Neural progenitor cell (in vitro differentiated cells): ENCODE data around the gene SLC48A1. TPM values are rescaled to one million over a fixed set of nuclear protein-coding genes. Genes with fewer than 3 reads are reported as not detected.

Experiments
- DNase-seq: peaks from one replicate; pipeline ENCODE4 v3.0.0-alpha.2; 2016; ENCODE audit warnings: low spot score
- H2AFZ ChIP-seq: fragments of 200-600 bp; sonication (generic); replicated peaks from 2 replicates; pipeline ENCODE4 v1.6.1; 2016; ENCODE audit warnings: antibody characterized with exemption
- H3F3A ChIP-seq: fragments of 200-600 bp; sonication (generic); 2 replicates; pipeline ENCODE4 v1.6.1; 2016; ENCODE audit warnings: antibody characterized with exemption, low read depth
- H3K27ac ChIP-seq: fragments of 200-600 bp; sonication (generic); 2 replicates; pipeline ENCODE4 v1.5.1; 2016; ENCODE audit warnings: mild to moderate bottlenecking
- H3K27me3 ChIP-seq: fragments of 200-600 bp; sonication (generic); 2 replicates; pipeline ENCODE4 v1.6.1; 2016; ENCODE audit warnings: mild to moderate bottlenecking, moderate library complexity
- H3K36me3 ChIP-seq: fragments of 200-600 bp; sonication (generic); 2 replicates; pipeline ENCODE4 v1.5.1; 2016
- H3K4me1 ChIP-seq: fragments of 200-600 bp; sonication (generic); 2 replicates; pipeline ENCODE4 v1.6.1; 2016; ENCODE audit warnings: mixed run types
- H3K4me2 ChIP-seq: fragments of 200-600 bp; sonication (generic); 2 replicates; pipeline ENCODE4 v1.6.1; 2016
- H3K4me3 ChIP-seq: fragments of 200-600 bp; sonication (generic); 2 replicates; pipeline ENCODE4 v1.5.1; 2016
- H3K79me2 ChIP-seq: fragments of 200-600 bp; sonication (generic); 2 replicates; pipeline ENCODE4 v1.6.1; 2016; ENCODE audit warnings: low read depth
- H3K9ac ChIP-seq: fragments of 200-600 bp; sonication (generic); 2 replicates; pipeline ENCODE4 v1.6.1; 2016
- H3K9me3 ChIP-seq: fragments of 200-600 bp; sonication (generic); 2 replicates; pipeline ENCODE4 v1.5.1; 2016; ENCODE audit warnings: low read depth
- H4K20me1 ChIP-seq: fragments of 200-600 bp; sonication (generic); 2 replicates; pipeline ENCODE4 v1.6.1; 2016; ENCODE audit warnings: low read depth
- H3K27ac Mint-ChIP-seq: 3 replicates; pipeline ENCODE4 v1.8.0; 2021; ENCODE audit warnings: mixed read lengths
- H3K27me3 Mint-ChIP-seq: 2 replicates; pipeline ENCODE4 v1.8.0; 2022; ENCODE audit warnings: low read depth, mild to moderate bottlenecking, inconsistent platforms, moderate library complexity, mixed read lengths; ENCODE audit not compliant: insufficient read depth
- H3K36me3 Mint-ChIP-seq: 3 replicates; pipeline ENCODE4 v1.8.0; 2021; ENCODE audit warnings: mixed read lengths
- H3K4me1 Mint-ChIP-seq: 3 replicates; pipeline ENCODE4 v1.8.0; 2021; ENCODE audit warnings: mixed read lengths
- H3K4me3 Mint-ChIP-seq: 3 replicates; pipeline ENCODE4 v1.8.0; 2021; ENCODE audit warnings: mild to moderate bottlenecking, moderate library complexity, mixed read lengths
- H3K9me3 Mint-ChIP-seq: 3 replicates; pipeline ENCODE4 v1.8.0; 2020; ENCODE audit warnings: mixed read lengths
- CTCF ChIP-seq: fragments of 200-600 bp; sonication (generic); IDR thresholded peaks from 2 replicates; pipeline ENCODE4 v1.5.1; 2017; ENCODE audit warnings: antibody characterized with exemption, mild to moderate bottlenecking
- EZH2 ChIP-seq: fragments of 200-600 bp; sonication (generic); IDR thresholded peaks from 2 replicates; pipeline ENCODE4 v1.6.1; 2017; ENCODE audit warnings: antibody characterized with exemption, mild to moderate bottlenecking, moderate library complexity
- EZH2phosphoT487 ChIP-seq: fragments of 200-600 bp; sonication (generic); IDR thresholded peaks from 2 replicates; pipeline ENCODE4 v1.6.1; 2017; ENCODE audit warnings: antibody characterized with exemption
- total RNA-seq: library from RNA; depleted of rRNA; stranded (reverse); fragments of >200 nt; gene quantifications from 2 replicates; pipeline ENCODE4 v1.2.3, GENCODE V29; 2015; ENCODE audit warnings: low replicate concordance

Gene SLC48A1
- total RNA-seq, 1 donor from 2014 or later, result 8.3 TPM

- Mint-ChIP-seq H3K36me3 (no peaks in the 10 kb centered on the region), H3K27ac (no peak within 1 kb of the TSS), H3K4me1 (peaks cover 44% of the 10 kb centered on the region), H3K9me3 (no peaks in the 10 kb centered on the region), H3K27me3 (peaks cover 11% of the 10 kb centered on the region), H3K4me3 (peak within 1 kb of the TSS; percentile 79)
- Histone ChIP-seq H4K20me1 (no peaks in the 10 kb centered on the region), H3K4me2 (peak within 1 kb of the TSS; percentile 84), H3K9ac (no peak within 1 kb of the TSS), H2AFZ (peak within 1 kb of the TSS; percentile 77), H3K79me2 (no peaks in the 10 kb centered on the region), H3K4me1 (peaks cover 20% of the 10 kb centered on the region), H3K9me3 (no peaks in the 10 kb centered on the region), H3K4me3 (peak within 1 kb of the TSS; percentile 62), H3K27ac (no peak within 1 kb of the TSS), H3K27me3 (peaks cover 14% of the 10 kb centered on the region), H3K36me3 (no peaks in the 10 kb centered on the region), H3F3A (peaks cover 16% of the 10 kb centered on the region)
- peak; percentile 87 for DNase-seq
- TF ChIP-seq CTCF (peak; percentile 48), EZH2 (peak; percentile 62), EZH2phosphoT487 (no peak)
Measured at GRCh38 chr12:47758834-47759690, 14.0 kb upstream of the SLC48A1 start, which contains the start of gene RAPGEF3. Gene RAPGEF3, minus strand, starts transcription at chr12:47758880. Its CDS starts 324 bp downstream, at chr12:47758556.

GRCh38 chr12:47762850-47763465 is 10.1 kb upstream of the SLC48A1 start:
- no peaks in the 10 kb centered on the region for H4K20me1 ChIP-seq
- DNase-seq, result no peak

More at GRCh38 chr12:47762850-47763465, 10.1 kb upstream of the SLC48A1 start:
- Histone ChIP-seq H3K9me3 (no peaks in the 10 kb centered on the region), H3K27me3 (peaks cover 14% of the 10 kb centered on the region), H3K79me2 (no peaks in the 10 kb centered on the region), H2AFZ (no peak overlapping the region), H3F3A (peaks cover 6% of the 10 kb centered on the region), H3K36me3 (no peaks in the 10 kb centered on the region), H3K4me2 (no peak overlapping the region), H3K9ac (no peak overlapping the region), H3K27ac (no peak overlapping the region), H3K4me3 (no peak overlapping the region), H3K4me1 (peaks cover 8% of the 10 kb centered on the region)
- H3K27ac Mint-ChIP-seq, result no peak overlapping the region
- TF ChIP-seq EZH2phosphoT487 (no peak), EZH2 (no peak), CTCF (no peak)
- H3K36me3 Mint-ChIP-seq, result no peaks in the 10 kb centered on the region
- peaks cover 10% of the 10 kb centered on the region for H3K27me3 Mint-ChIP-seq
- H3K4me3 Mint-ChIP-seq, result no peak overlapping the region
- no peaks in the 10 kb centered on the region for H3K9me3 Mint-ChIP-seq
- H3K4me1 Mint-ChIP-seq, result peaks cover 28% of the 10 kb centered on the region
